HG02623 (cell line): ENCODE measurements around the gene FSTL3.
"Not testable (repeated sequence)": the region's sequence is repeated elsewhere in the genome, so short reads cannot be mapped to it uniquely, and the experiment has no call there.

Source experiments
- ATAC-seq: cut with Tn5 transposase; IDR thresholded peaks from one replicate; pipeline ENCODE4 v1.9.1; 2021; ENCODE audit warnings: moderate library complexity; ENCODE audit not compliant: unreplicated experiment

FSTL3 gene

GRCh38 chr19:709196-709964 is 33.2 kb downstream of the FSTL3 start:
- ATAC-seq: no peak

DNA sequence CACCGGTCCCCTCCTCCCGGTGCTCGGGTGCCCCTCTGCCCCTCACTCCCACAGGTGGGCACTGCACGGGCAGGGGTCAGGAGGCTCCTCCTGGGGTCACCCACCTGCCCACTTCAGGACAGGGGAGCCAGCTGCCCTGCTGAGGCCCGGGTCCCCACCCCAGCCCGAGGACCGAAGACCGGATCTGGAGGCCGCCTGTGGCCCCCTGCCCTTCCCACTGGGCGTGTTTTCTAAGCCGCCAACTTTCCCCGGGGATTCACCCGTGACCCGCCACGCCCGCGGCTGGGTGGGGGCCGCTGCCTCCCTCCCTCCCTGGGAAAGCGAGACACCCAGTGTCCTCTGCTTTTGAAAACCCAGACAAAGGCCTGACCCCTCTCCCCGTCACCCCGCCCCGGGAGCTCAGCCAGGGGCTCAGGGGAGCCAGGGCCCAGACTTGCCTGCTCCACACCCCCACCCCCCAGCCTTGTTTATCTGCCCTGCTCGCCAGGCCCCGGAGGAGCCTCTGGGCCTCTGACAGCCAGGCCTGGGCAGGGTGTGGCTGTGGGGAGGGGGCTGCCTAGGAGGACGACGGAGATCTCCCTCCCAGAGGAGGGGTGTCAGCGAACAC is 33.9 kb downstream of the FSTL3 start:
- no peak for ATAC-seq

DNA sequence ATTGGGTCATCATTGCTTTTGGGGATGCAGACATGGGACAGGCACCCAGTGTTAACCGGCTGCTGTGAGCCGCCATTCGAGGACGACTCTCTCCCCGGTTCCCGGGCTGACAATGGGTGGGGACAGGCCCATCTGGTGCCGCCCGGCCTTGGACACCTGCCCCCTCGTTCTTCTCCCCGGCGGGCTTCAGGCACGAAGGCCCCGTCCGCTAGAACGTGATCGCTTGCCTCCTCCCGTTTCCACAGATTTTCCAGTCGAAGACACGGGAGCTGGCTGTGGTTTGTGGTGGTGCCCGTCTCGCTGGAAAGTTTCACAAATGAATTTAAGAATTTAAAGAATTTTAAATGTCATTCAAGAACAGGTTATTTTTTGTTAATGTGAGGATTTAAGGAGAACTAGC is 34.6 kb downstream of the FSTL3 start:
- no peak for ATAC-seq

DNA sequence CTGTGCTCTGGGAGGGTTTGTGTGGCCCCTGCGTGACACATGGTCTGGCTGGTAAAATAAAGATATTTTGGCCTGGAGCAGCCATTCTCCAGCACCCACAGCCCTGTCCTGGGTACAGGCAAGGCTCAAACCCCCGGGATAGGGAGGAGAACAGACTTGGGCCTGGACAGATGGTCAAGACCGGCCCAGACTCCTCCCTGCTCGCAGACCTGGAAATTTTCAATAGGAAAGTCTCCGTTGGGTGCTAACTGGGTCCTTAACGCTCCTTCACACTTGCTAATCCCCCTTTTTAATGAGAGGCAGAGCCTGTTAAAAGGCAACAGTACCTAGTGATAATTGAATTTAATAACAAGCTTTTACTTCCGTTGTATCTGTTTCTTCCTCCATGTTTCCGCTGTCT is 35.1 kb downstream of the FSTL3 start:
- ATAC-seq: no peak

- ATAC-seq: no peak
Observed at GRCh38 chr19:715347-715746, 39.2 kb downstream of the FSTL3 start.

DNA sequence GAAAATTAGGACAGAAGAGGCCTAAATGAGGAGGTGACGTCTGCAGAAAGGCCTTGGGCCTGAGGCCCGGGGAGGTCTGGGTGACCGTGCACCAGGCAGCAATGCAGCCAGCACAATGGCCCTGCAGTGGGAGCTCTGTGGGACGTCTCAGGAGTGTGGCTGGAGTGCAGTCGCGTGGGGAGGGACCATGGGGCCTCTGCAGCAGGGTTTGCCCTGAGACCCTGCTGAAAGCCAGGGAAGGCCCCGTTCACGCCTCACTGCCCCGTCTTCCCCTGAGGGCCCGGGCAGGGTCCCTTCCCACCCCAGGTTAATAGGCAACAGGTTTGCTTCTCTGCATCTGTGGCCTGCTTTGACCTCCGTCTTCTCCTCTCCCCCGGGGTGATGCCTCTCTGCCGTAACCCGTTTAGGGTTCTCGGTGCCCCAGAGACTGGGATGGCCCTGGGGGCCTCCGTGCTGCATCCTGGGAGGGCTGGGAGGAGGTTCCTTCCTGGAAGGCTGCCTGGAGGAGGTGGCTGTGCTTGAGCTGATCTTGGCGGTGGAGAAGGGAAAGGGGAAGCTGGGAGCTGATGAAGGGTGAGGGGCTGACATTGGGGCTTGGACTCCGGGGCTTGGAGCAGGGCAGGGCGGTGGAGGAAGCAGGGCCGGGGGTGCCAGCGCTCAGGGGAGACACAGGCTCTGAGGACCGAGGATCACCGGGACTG is 42.2 kb downstream of the FSTL3 start:
- ATAC-seq: no peak

- ATAC-seq: no peak
Observed at GRCh38 chr19:718991-719512, 42.9 kb downstream of the FSTL3 start.

- ATAC-seq: no peak
Observed at GRCh38 chr19:719636-720344, 43.6 kb downstream of the FSTL3 start.

- ATAC-seq: no peak
Observed at GRCh38 chr19:720345-721160, 44.4 kb downstream of the FSTL3 start.

- ATAC-seq: no peak
Observed at GRCh38 chr19:722553-723101, 46.4 kb downstream of the FSTL3 start.

DNA sequence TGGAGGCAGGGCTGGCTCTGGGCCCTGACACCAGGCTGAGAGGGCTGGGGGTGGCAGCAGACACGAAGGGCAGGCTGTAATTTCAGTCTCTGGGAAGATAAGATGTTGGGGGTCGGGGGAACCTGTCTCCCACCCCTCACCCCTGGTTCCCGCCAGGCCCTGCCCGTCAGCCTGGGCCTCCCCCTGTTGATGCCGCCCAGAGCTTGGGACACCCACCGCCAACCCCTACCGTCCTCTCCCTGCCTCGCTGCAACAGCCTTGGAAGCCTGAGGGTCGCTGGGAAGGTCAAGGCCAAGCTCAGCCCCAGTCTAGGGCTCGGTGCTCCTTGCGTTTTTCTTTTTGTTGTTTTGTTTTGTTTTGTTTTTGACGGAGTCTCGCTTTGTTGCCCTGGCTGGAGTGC is 47.1 kb downstream of the FSTL3 start:
- no peak for ATAC-seq

- no peak for ATAC-seq
Observed at GRCh38 chr19:723714-724113, 47.5 kb downstream of the FSTL3 start.

DNA sequence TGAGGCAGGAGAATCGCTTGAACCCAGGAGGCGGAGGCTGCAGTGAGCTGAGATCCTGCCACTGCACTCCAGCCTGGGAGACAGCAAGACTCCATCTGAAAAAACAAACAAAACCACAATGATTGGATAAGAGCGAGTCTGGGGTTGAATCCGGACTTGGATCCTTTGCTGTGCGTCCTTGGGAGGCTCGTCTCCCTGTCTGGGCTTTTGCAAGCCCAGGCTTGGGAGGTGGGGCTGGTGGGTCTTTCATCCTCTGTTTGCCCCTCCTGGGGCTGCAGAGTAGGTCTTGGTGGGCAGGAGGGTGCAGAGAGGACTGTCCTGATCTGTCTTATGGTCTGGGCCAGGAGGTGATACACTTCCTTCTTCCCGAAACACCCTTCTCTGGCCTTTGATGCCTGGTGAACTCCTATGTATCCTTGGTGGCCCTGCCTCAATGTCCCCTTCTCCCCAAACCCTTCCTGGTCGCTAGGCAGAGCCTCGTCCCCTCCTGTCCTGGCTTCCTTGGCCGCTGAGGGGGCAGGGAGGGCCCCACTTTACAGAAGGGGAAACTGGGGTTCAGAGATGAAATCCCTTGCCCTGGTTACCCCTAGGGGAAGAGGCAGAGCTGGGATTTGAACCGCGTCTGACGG is 49.4 kb downstream of the FSTL3 start:
- no peak for ATAC-seq

DNA sequence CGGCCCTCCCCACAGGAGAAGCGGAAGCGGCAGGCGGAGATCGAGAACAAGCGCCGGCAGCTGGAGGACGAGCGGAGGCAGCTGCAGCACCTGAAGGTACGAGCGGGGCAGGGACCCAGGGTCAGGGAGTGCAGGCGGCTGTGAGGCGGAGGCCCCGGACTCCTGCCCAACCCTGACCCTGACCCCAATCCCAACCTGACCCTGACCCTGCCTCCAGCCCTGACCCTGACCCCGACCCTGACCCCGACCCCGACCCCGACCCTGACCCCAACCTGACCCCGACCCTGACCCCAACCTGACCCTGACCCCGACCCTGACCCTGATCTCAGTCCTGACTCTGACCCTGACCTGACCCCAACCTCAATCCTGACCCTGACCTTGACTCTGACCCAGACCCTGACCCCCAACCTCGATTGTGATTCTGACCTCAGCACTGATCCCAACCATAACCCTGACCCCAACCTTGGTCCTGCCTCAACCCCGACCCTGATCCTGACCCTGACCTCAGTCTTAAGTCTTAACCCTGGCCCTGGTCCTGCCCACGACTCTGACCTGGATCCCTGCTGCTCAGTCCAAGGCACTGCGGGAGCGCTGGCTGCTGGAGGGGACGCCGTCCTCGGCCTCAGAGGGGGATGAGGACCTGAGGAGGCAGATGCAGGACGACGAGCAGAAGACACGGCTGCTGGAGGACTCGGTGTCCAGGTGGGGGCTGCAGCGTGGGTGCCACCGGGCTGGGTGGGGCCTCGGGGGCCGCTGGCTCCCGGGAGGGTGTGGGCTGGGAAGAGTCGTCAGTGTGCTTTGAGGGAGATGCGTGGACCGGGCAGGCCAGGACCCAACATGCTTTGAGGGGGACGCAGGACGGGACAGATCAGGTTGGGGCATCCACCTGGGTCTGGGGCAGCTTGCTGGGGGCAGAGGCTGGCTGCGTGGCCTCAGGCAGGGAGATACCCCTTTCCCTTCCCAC is 51.1 kb downstream of the FSTL3 start:
- no peak for ATAC-seq

DNA sequence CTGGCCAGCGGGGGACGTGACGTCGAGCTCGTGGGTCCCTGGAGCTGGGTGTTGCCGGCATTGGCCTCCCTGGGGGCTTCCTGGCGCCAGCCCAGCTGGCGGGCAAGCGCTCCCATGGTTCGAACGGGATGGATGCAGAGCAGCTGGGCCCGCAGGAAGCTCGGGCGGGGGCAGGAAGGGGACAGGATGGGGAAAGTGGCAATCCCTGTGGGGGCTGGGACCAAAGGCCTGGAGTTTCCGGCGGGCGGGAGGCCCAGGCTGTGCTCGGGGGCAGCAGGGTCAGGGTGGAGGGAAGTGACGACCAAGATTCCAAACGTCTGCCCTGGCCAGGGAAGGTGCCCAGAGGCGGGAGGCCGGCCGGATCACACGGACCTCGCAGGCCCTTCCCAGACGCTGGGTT is 51.8 kb downstream of the FSTL3 start:
- no peak for ATAC-seq

DNA sequence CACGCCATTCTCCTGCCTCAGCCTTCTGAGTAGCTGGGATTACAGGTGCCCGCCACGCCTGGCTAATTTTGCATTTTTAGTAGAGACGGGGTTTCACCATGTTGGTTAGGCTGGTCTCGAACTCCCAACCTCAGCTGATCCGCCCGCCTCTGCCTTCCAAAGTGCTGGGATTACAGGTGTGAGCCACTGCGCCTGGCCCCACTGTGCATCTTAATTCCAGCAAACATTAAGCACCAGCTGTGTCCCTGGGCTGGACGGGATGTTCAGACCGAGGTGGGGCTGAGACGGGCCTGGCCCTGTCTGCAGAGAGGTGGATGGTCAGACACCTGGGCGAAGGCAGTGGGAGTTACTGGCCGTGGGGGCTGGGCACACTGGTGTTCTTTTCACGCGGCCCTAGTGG is 53.4 kb downstream of the FSTL3 start:
- not testable (repeated sequence) for ATAC-seq

- no peak for ATAC-seq
Observed at GRCh38 chr19:729965-730668, 53.9 kb downstream of the FSTL3 start.

GRCh38 chr19:731000-731399 is 54.8 kb downstream of the FSTL3 start:
- no peak for ATAC-seq
